Measurements from ENCODE around the gene MBD1. TPM values are rescaled to one million over a fixed set of nuclear protein-coding genes. Genes with fewer than 3 reads are reported as not detected.

The MBD1 gene
- total and polyA plus RNA-seq, 2 of the 13 experiments (the other 11 are each of a cell fraction or from before 2014, with no cell fraction given): 25.5 to 28.6 TPM

- TF ChIP-seq FOXA1 (IDR thresholded peaks at IDR 0.05) (no peak), FOXA1 (CRISPR knock-in tag; IDR thresholded peaks at IDR 0.05) (0 out of 2 replicates have a peak, but pooled peaks have one; percentile 20), TRIM22 (IDR thresholded peaks at IDR 0.05) (no peak), ZNF678 (CRISPR knock-in tag; IDR thresholded peaks at IDR 0.05) (no peak), ZNF44 (CRISPR knock-in tag; IDR thresholded peaks at IDR 0.05) (no peak), GABPB1 (CRISPR knock-in tag; IDR thresholded peaks at IDR 0.05) (peak; percentile 99), ATRX (CRISPR knock-in tag; IDR thresholded peaks at IDR 0.05; ENCODE audit: borderline replicate concordance) (no peak), MXD1 (CRISPR knock-in tag; IDR thresholded peaks at IDR 0.05) (no peak; the same call in 1 of the 2 replicates), ZNF318 (CRISPR knock-in tag; IDR thresholded peaks at IDR 0.05) (no peak), NFYB (CRISPR knock-in tag; IDR thresholded peaks at IDR 0.05) (peak; percentile 72), YY1 (IDR thresholded peaks at IDR 0.05; ENCODE audit: insufficient read depth, insufficient replicate concordance, low read depth, low read length) (peak; percentile 87), ZNF674 (CRISPR knock-in tag; IDR thresholded peaks at IDR 0.05; ENCODE audit: low read depth) (no peak), ZNF800 (CRISPR knock-in tag; IDR thresholded peaks at IDR 0.05) (no peak), ZNF431 (CRISPR knock-in tag; IDR thresholded peaks at IDR 0.05; ENCODE audit: borderline replicate concordance, low read depth) (no peak), MED13 (CRISPR knock-in tag; IDR thresholded peaks at IDR 0.05) (peak; percentile 56; the same call in 1 of the 2 replicates), SCMH1 (CRISPR knock-in tag; IDR thresholded peaks at IDR 0.05; ENCODE audit: borderline replicate concordance) (no peak), ZNF780A (CRISPR knock-in tag; IDR thresholded peaks at IDR 0.05) (no peak), SP2 (CRISPR knock-in tag; IDR thresholded peaks at IDR 0.05) (peak; percentile 79), MYNN (CRISPR knock-in tag; IDR thresholded peaks at IDR 0.05; ENCODE audit: low read depth) (no peak)
Measured at GRCh38 chr18:50281295-50281971, at the start of gene MBD1 (continued).

All from HepG2 (cell line).